ENCODE data around the gene AMMECR1. TPM values are rescaled to one million over a fixed set of nuclear protein-coding genes. Genes with fewer than 3 reads are reported as not detected.

AMMECR1 gene
- total and polyA plus RNA-seq, 2 experiments from 2014 or later = 15.3 to 17.1 TPM

GRCh38 chrX:110162131-110162530 is 155.8 kb downstream of the AMMECR1 start:
- Histone ChIP-seq H3K4me3 (no peak overlapping the region), H3K27me3 (replicated peaks; ENCODE audit: insufficient read depth) (no peaks in the 10 kb centered on the region), H3F3A (ENCODE audit: insufficient read depth) (no peaks in the 10 kb centered on the region), H3K79me2 (ENCODE audit: insufficient read depth) (no peaks in the 10 kb centered on the region), H3K9me2 (ENCODE audit: insufficient read depth) (no peaks in the 10 kb centered on the region), H2AFZ (no peak overlapping the region), H3K4me2 (ENCODE audit: unreplicated experiment) (no peak overlapping the region), H3K9ac (no peak overlapping the region), H3K27ac (no peak overlapping the region), H4K20me1 (ENCODE audit: insufficient read depth) (no peaks in the 10 kb centered on the region), H3K4me1 (ENCODE audit: insufficient read depth) (0 out of 2 replicates have a peak, but pooled peaks cover 5% of the 10 kb centered on the region), H3K36me3 (ENCODE audit: low read depth) (no peaks in the 10 kb centered on the region), H3K9me3 (ENCODE audit: low read depth) (no peaks in the 10 kb centered on the region)
- 100% methylated on average over 1 of the region's 1 CpG for WGBS, 2 experiments (ENCODE audit: low coverage in 1 of 2, low lambda C conversion rate in 2 of 2, missing lambda C conversion rate in 2 of 2)
- in situ Hi-C loops (cut with MboI) = loop anchor here (5.0 to 10.0 kb wide), 2 partner anchors 163 to 250 kb away; no protein-coding TSS in a partner anchor
- TF ChIP-seq EZH2 (IDR thresholded peaks at IDR 0.05; ENCODE audit: insufficient read depth, poor library complexity, severe bottlenecking) = no peak
- no peak for TF ChIP-seq EZH2phosphoT487 (IDR thresholded peaks at IDR 0.05; ENCODE audit: insufficient read depth, low read depth)
- DNase-seq = no peak

GRCh38 chrX:110161361-110161686 is 156.6 kb downstream of the AMMECR1 start:
- Histone ChIP-seq H3K4me3 (no peak overlapping the region), H3K9me3 (ENCODE audit: low read depth) (no peaks in the 10 kb centered on the region), H3F3A (ENCODE audit: insufficient read depth) (no peaks in the 10 kb centered on the region), H3K36me3 (ENCODE audit: low read depth) (no peaks in the 10 kb centered on the region), H3K4me1 (ENCODE audit: insufficient read depth) (0 out of 2 replicates have a peak, but pooled peaks cover 5% of the 10 kb centered on the region), H3K9ac (peak overlapping the region; percentile 68), H3K27me3 (replicated peaks; ENCODE audit: insufficient read depth) (no peaks in the 10 kb centered on the region), H2AFZ (no peak overlapping the region), H3K27ac (peak overlapping the region; percentile 86), H3K9me2 (ENCODE audit: insufficient read depth) (no peaks in the 10 kb centered on the region), H4K20me1 (ENCODE audit: insufficient read depth) (no peaks in the 10 kb centered on the region), H3K4me2 (ENCODE audit: unreplicated experiment) (peak overlapping the region; percentile 11), H3K79me2 (ENCODE audit: insufficient read depth) (no peaks in the 10 kb centered on the region)
- DNase-seq = no peak
- 89 to 100% methylated on average over 1 of the region's 1 CpG for WGBS, 2 experiments (ENCODE audit: low coverage in 1 of 2, low lambda C conversion rate in 2 of 2, missing lambda C conversion rate in 2 of 2)
- TF ChIP-seq EZH2phosphoT487 (IDR thresholded peaks at IDR 0.05; ENCODE audit: insufficient read depth, low read depth) = no peak
- no peak for TF ChIP-seq EZH2 (IDR thresholded peaks at IDR 0.05; ENCODE audit: insufficient read depth, poor library complexity, severe bottlenecking)
- in situ Hi-C loops (cut with MboI) = loop anchor here (5.0 to 10.0 kb wide), 2 partner anchors 163 to 251 kb away; no protein-coding TSS in a partner anchor

DNA sequence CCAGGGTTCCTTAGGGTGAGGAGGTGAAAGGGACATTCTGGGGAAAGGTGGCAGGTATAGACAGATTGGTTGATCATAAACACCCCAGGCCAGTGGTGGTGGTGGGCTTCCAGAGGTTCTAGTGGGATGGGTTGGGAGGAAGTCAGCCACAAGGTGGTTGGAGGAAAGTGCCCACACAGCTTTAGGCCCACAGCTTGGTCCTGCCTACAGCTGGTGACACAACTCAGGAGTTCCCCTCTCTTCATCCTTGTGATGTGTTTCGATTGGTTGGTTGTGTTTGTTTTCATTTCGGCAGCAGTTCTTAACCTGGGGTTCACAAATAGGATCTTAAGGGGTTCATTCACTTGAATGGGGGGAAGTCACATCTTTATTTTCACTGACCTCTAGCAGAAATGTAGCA is 158.0 kb downstream of the AMMECR1 start:
- Histone ChIP-seq H3K4me2 (ENCODE audit: unreplicated experiment) (no peak overlapping the region), H3K9ac (peak overlapping the region; percentile 21; the same call in 1 of the 2 replicates), H3K9me2 (ENCODE audit: insufficient read depth) (no peaks in the 10 kb centered on the region), H3K27ac (no peak overlapping the region; the same call in 1 of the 2 replicates), H3F3A (ENCODE audit: insufficient read depth) (no peaks in the 10 kb centered on the region), H3K4me3 (no peak overlapping the region), H2AFZ (no peak overlapping the region), H4K20me1 (ENCODE audit: insufficient read depth) (no peaks in the 10 kb centered on the region), H3K9me3 (ENCODE audit: low read depth) (no peaks in the 10 kb centered on the region), H3K79me2 (ENCODE audit: insufficient read depth) (no peaks in the 10 kb centered on the region), H3K4me1 (ENCODE audit: insufficient read depth) (0 out of 2 replicates have a peak, but pooled peaks cover 5% of the 10 kb centered on the region), H3K27me3 (replicated peaks; ENCODE audit: insufficient read depth) (no peaks in the 10 kb centered on the region), H3K36me3 (ENCODE audit: low read depth) (no peaks in the 10 kb centered on the region)
- in situ Hi-C loops (cut with MboI) = loop anchor here (5.0 to 10.0 kb wide), 2 partner anchors 165 to 252 kb away; no protein-coding TSS in a partner anchor
- 51 to 61% methylated on average over 2 of the region's 2 CpGs for WGBS, 2 experiments (ENCODE audit: low coverage in 1 of 2, low lambda C conversion rate in 2 of 2, missing lambda C conversion rate in 2 of 2)
- no peak for DNase-seq
- no peak for TF ChIP-seq EZH2 (IDR thresholded peaks at IDR 0.05; ENCODE audit: insufficient read depth, poor library complexity, severe bottlenecking)
- no peak for TF ChIP-seq EZH2phosphoT487 (IDR thresholded peaks at IDR 0.05; ENCODE audit: insufficient read depth, low read depth)

GRCh38 chrX:110159235-110159634 is 158.7 kb downstream of the AMMECR1 start:
- H3K9me2 ChIP-seq (ENCODE audit: insufficient read depth) = no peaks in the 10 kb centered on the region
- H4K20me1 ChIP-seq (ENCODE audit: insufficient read depth) = no peaks in the 10 kb centered on the region
- no peaks in the 10 kb centered on the region for H3K9me3 ChIP-seq (ENCODE audit: low read depth)
- in situ Hi-C loops (cut with MboI) = no loop called here
- H3K4me1 ChIP-seq (ENCODE audit: insufficient read depth) = 0 out of 2 replicates have a peak, but pooled peaks cover 5% of the 10 kb centered on the region
- no peaks in the 10 kb centered on the region for H3F3A ChIP-seq (ENCODE audit: insufficient read depth)
- H3K4me2 ChIP-seq (ENCODE audit: unreplicated experiment) = no peak overlapping the region
- H2AFZ ChIP-seq = no peak overlapping the region
- no peak overlapping the region for H3K27ac ChIP-seq
- H3K79me2 ChIP-seq (ENCODE audit: insufficient read depth) = no peaks in the 10 kb centered on the region
- TF ChIP-seq EZH2phosphoT487 (IDR thresholded peaks at IDR 0.05; ENCODE audit: insufficient read depth, low read depth) = no peak
- TF ChIP-seq EZH2 (IDR thresholded peaks at IDR 0.05; ENCODE audit: insufficient read depth, poor library complexity, severe bottlenecking) = no peak
- 97 to 100% methylated on average over 4 to 7 of the region's 7 CpGs for WGBS, 2 experiments (ENCODE audit: low coverage in 1 of 2, low lambda C conversion rate in 2 of 2, missing lambda C conversion rate in 2 of 2)
- no peak for DNase-seq
- H3K4me3 ChIP-seq = no peak overlapping the region
- no peak overlapping the region for H3K9ac ChIP-seq
- H3K27me3 ChIP-seq (replicated peaks; ENCODE audit: insufficient read depth) = no peaks in the 10 kb centered on the region
- no peaks in the 10 kb centered on the region for H3K36me3 ChIP-seq (ENCODE audit: low read depth)

Measured in GM23248 (cell line).